ENCODE measurements around the gene CCSER2.

CCSER2 gene

GRCh38 chr10:84329986-84330651, 1.7 kb downstream of the CCSER2 start:
- H3K4me3 ChIP-seq (ENCODE audit: control insufficient read depth, low read depth, low read length), result no peak overlapping the region; the same call in 1 of the 2 replicates
- TF ChIP-seq, protein P1, sequence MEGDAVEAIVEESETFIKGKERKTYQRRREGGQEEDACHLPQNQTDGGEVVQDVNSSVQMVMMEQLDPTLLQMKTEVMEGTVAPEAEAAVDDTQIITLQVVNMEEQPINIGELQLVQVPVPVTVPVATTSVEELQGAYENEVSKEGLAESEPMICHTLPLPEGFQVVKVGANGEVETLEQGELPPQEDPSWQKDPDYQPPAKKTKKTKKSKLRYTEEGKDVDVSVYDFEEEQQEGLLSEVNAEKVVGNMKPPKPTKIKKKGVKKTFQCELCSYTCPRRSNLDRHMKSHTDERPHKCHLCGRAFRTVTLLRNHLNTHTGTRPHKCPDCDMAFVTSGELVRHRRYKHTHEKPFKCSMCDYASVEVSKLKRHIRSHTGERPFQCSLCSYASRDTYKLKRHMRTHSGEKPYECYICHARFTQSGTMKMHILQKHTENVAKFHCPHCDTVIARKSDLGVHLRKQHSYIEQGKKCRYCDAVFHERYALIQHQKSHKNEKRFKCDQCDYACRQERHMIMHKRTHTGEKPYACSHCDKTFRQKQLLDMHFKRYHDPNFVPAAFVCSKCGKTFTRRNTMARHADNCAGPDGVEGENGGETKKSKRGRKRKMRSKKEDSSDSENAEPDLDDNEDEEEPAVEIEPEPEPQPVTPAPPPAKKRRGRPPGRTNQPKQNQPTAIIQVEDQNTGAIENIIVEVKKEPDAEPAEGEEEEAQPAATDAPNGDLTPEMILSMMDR (IDR thresholded peaks at IDR 0.05; ENCODE audit: control insufficient read depth, insufficient read depth, low read depth, low read length, missing control alignments), result no peak
- no peak for DNase-seq (ENCODE audit: low read depth)

DNA sequence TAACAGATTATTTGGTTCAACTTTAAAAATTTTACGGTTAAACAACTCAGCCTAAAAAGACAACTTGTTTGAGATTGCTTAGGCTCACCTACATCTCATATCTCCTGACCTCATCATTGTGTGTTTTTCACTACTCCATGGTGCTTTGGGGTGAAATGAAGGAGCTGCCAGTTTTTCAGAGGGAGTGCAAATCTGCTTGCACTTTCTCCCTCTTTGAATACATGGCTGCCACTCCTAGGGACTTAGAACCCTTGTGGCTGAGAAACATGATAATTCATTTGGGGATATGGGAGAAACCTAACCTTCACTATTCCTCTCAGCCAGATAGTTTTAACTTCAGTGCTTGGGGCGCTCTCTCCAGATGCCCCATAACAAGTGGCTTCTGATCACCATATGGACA, 2.7 kb downstream of the CCSER2 start:
- TF ChIP-seq, protein P1 (IDR thresholded peaks at IDR 0.05; ENCODE audit: control insufficient read depth, insufficient read depth, low read depth, low read length, missing control alignments), result no peak

DNA sequence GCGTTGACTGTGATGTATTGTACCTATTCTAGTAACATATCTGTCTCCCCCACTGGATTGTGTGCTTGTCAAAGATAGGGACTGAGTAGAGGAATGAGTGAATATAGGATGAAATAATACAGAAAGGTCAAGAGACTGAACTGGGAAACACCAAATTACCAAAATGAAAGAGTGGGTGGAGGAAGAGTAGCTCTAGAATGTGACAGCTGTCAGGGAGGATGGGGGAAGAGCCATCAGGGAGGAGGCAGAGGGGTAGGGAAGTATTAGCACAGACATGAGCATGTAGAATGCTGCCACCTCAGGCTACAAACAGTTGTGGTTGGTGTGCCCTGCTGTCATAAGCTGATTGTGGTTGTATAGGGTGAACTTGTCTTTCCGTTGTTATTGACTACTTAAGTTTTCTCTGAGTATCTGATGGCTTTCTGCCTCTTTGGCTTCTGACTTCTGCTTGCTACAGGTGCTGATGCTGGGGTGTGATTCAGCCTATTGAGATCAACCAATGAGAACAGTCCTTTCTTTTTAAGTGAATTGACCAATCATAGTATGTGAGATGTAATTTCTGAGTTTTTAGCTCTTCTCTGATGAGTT, 5.6 kb downstream of the CCSER2 start:
- no peak overlapping the region for H3K4me3 ChIP-seq (ENCODE audit: control insufficient read depth, low read depth, low read length)
- no peak for DNase-seq (ENCODE audit: low read depth)
- TF ChIP-seq, protein P1 (IDR thresholded peaks at IDR 0.05; ENCODE audit: control insufficient read depth, insufficient read depth, low read depth, low read length, missing control alignments), result no peak

More for the DNA sequence above, 2.7 kb downstream of the CCSER2 start:
- DNase-seq (ENCODE audit: low read depth), result no peak
- no peak overlapping the region for H3K4me3 ChIP-seq (ENCODE audit: control insufficient read depth, low read depth, low read length)

DNA sequence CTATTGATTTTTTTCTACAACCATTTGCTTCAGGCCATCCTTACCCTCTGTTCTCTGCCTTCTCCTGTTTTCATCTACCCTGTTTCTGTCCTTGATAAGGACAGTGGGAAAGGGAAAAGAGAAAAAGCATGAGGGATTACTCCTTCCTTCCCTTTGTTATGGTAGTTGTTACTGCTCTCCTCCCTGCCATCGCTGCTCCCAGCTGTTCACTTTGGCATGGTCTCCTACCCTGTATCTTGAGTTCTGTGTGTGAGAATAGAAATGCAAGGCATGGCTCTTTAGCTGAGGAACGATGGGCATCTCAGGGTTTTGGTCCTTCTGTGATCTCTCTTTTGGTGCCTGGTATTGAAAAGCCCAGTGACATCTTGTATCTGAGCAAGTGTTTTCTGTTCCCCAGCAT, 6.4 kb downstream of the CCSER2 start:
- TF ChIP-seq, protein P1 (IDR thresholded peaks at IDR 0.05; ENCODE audit: control insufficient read depth, insufficient read depth, low read depth, low read length, missing control alignments), result no peak
- no peak for DNase-seq (ENCODE audit: low read depth)
- no peak overlapping the region for H3K4me3 ChIP-seq (ENCODE audit: control insufficient read depth, low read depth, low read length)

GRCh38 chr10:84335516-84335915, 7.1 kb downstream of the CCSER2 start:
- DNase-seq (ENCODE audit: low read depth), result no peak
- TF ChIP-seq, protein P1 (IDR thresholded peaks at IDR 0.05; ENCODE audit: control insufficient read depth, insufficient read depth, low read depth, low read length, missing control alignments), result no peak
- H3K4me3 ChIP-seq (ENCODE audit: control insufficient read depth, low read depth, low read length), result no peak overlapping the region

DNA sequence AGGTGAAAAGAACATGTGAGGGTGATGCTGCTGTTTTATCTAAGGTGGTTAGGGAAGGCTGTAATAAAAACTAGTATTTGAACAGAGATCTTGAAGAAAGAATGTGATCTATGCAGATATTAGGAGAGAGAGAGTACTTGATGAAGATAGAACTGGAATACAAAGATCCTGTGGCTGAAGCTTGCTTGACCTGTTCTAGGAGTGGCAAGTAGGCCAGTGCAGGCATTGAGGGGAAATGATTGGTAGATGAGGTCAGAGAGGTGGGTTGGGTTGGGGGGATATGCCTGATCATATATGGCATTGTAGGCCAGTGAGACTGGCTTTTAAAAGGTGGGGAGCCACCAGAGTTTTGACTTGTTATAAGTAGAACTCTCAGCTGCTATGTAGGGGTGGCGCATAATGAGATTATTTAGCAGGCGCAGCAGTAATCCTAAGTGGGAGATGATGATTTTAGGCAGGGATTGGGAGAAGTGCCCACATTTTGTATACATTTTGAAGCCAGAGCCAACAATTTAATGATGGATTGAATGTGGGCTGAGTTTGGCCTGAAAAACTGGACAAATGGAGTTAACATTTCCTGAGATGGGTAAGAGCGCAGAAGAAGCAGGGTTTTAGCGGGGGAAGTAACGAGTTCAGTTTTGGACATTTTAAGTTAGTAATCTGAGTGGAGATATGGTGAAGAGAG, 8.2 kb downstream of the CCSER2 start:
- no peak overlapping the region for H3K4me3 ChIP-seq (ENCODE audit: control insufficient read depth, low read depth, low read length)
- TF ChIP-seq, protein P1 (IDR thresholded peaks at IDR 0.05; ENCODE audit: control insufficient read depth, insufficient read depth, low read depth, low read length, missing control alignments), result no peak
- no peak for DNase-seq (ENCODE audit: low read depth)
